ENCODE measurements around the gene NFIA. TPM values are rescaled to one million over a fixed set of nuclear protein-coding genes. Genes with fewer than 3 reads are reported as not detected.

NFIA gene
- total and polyA plus RNA-seq, 9 of the 15 experiments (the other 6 are each of a cell fraction or from before 2014, with no cell fraction given): 5.3 to 24.9 (median 9.8) TPM

GRCh38 chr1:61163355-61163754 lies 81.0 kb downstream of the NFIA start (continued):
- TF ChIP-seq HMBOX1 (IDR thresholded peaks at IDR 0.05) (0 out of 2 replicates have a peak, but pooled peaks have one; percentile 37), CXXC5 (CRISPR knock-in tag; IDR thresholded peaks at IDR 0.05) (0 out of 2 replicates have a peak, but pooled peaks have one; percentile 28), BACH1 (tag; IDR thresholded peaks at IDR 0.05) (0 out of 2 replicates have a peak, but pooled peaks have one; percentile 34), IRF9 (tag; IDR thresholded peaks at IDR 0.05) (peak; percentile 80; the same call in 1 of the 2 replicates), ZSCAN32 (CRISPR knock-in tag; IDR thresholded peaks at IDR 0.05) (peak; percentile 89), ZNF175 (CRISPR knock-in tag; IDR thresholded peaks at IDR 0.05; ENCODE audit: low read depth) (peak; percentile 64; the same call in 1 of the 2 replicates)

GRCh38 chr1:61165402-61165801 lies 83.0 kb downstream of the NFIA start:
- peaks cover 0 to 45% of the 10 kb centered on the region in 2 experiments; a peak in 4 of 5 replicates for H3K4me1 ChIP-seq (replicated peaks in 1 of 2; ENCODE audit: control insufficient read depth in 2 of 2, insufficient read depth in 2 of 2, low read length in 2 of 2)
- H3K9me3 ChIP-seq (replicated peaks; ENCODE audit: control insufficient read depth, insufficient read depth, low read depth, low read length): no peaks in the 10 kb centered on the region
- in situ Hi-C loops (cut with MboI): no loop called here
- intact Hi-C loops (cut with micrococcal nuclease): no loop called here
- H4K20me1 ChIP-seq (replicated peaks; ENCODE audit: control insufficient read depth, insufficient read depth, low read length): no peaks in the 10 kb centered on the region
- no peak overlapping the region for H3K9ac ChIP-seq (ENCODE audit: insufficient read depth in 1 of 2, low read depth in 2 of 2, low read length in 2 of 2)
- ATAC-seq (no peak), FAIRE-seq (peak; percentile 29), DNase-seq (ENCODE audit: extremely low read depth in 1 of 4, low spot score in 3 of 4) (no peak)
- H3K27me3 ChIP-seq (ENCODE audit: control insufficient read depth in 2 of 2, insufficient read depth in 2 of 2, low read length in 2 of 2): no peaks in the 10 kb centered on the region
- TF ChIP-seq SREBF1 (IDR thresholded peaks at IDR 0.05; ENCODE audit: borderline replicate concordance, low read depth, low read length) (no peak), MAFF (IDR thresholded peaks at IDR 0.05; ENCODE audit: low read length) (peak; percentile 87), C11orf30 (IDR thresholded peaks at IDR 0.05; ENCODE audit: low read depth) (peak; percentile 92), MAFG (tag; conservative IDR thresholded peaks at IDR 0.05) (peak; percentile 90), ZNF316 (IDR thresholded peaks at IDR 0.05) (peak; percentile 95), MAFK (IDR thresholded peaks at IDR 0.05; ENCODE audit: low read length) (peak; percentile 86)
- no peak overlapping the region for H3K4me2 ChIP-seq (ENCODE audit: insufficient read depth, low read length)
- POLR2A ChIA-PET: interaction anchor here (0.9 to 3.9 kb wide), 4 partner anchors 8 to 66 kb away, joined by 3 to 14 read pairs (median 4); no protein-coding TSS in a partner anchor
- H2AFZ ChIP-seq (ENCODE audit: low read depth, low read length): no peak overlapping the region
- H3K27ac ChIP-seq (ENCODE audit: extremely low read depth, low read depth, low read length): no peak overlapping the region
- no peaks in the 10 kb centered on the region for H3K9me1 ChIP-seq (ENCODE audit: control insufficient read depth, insufficient read depth, low read length)
- H3K79me2 ChIP-seq (ENCODE audit: control insufficient read depth, insufficient read depth, low read length): peaks cover 79% of the 10 kb centered on the region
- no TSS peak for BruUV-seq (replicated peaks)
- CTCF ChIA-PET (ENCODE audit: low intra/inter-chr PET ratio): no interaction called here
- 37% methylated on average over 2 of the region's 2 CpGs for WGBS (ENCODE audit: insufficient coverage, low coverage, missing lambda C conversion rate)
- H3K36me3 ChIP-seq (ENCODE audit: control insufficient read depth, insufficient read depth, low read length): peaks cover 16% of the 10 kb centered on the region
- no peak overlapping the region for H3K4me3 ChIP-seq
